OCI-LY1 (cell line): ENCODE results near the gene CANT1.

Experiments used
- EZH2 ChIP-seq: fragments of 200-600 bp; sonication (generic), shearing (Covaris generic); IDR thresholded peaks from 2 replicates; pipeline ENCODE4 v1.8.0; 2017; ENCODE audit warnings: borderline replicate concordance, mixed run types, mild to moderate bottlenecking, antibody characterized with exemption, low read length, moderate library complexity, mixed read lengths
- TF ChIP-seq, protein P1 (sequence below): fragments of 200-600 bp; sonication (generic), shearing (Covaris generic); IDR thresholded peaks from 2 replicates; pipeline ENCODE4 v1.5.1; 2017; ENCODE audit warnings: mild to moderate bottlenecking, antibody characterized with exemption, low read length, moderate library complexity, mixed read lengths

DNA sequence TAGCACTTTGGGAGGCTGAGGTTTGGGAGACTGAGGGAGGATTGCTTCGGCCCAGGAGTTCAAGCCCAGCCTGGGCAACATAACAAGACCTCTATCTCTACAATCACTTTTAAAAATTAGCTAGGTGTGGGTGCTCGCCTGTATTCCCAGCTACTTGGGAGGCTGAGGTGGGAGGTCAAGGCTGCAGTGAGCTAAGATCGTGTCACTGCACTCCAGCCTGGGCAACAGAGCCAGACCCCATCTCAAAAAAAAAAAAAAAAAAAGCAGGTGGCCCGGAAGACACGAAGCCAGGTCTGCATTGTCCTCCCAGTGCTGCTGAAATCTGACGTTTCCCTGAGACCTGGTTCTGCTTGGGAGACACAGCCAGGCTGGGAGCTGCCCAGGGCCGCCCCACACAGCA lies 65.5 kb downstream of the CANT1 start:
- no peak for TF ChIP-seq EZH2
- TF ChIP-seq, protein P1, sequence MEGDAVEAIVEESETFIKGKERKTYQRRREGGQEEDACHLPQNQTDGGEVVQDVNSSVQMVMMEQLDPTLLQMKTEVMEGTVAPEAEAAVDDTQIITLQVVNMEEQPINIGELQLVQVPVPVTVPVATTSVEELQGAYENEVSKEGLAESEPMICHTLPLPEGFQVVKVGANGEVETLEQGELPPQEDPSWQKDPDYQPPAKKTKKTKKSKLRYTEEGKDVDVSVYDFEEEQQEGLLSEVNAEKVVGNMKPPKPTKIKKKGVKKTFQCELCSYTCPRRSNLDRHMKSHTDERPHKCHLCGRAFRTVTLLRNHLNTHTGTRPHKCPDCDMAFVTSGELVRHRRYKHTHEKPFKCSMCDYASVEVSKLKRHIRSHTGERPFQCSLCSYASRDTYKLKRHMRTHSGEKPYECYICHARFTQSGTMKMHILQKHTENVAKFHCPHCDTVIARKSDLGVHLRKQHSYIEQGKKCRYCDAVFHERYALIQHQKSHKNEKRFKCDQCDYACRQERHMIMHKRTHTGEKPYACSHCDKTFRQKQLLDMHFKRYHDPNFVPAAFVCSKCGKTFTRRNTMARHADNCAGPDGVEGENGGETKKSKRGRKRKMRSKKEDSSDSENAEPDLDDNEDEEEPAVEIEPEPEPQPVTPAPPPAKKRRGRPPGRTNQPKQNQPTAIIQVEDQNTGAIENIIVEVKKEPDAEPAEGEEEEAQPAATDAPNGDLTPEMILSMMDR = no peak
